HEK293 (cell line): Measurements from ENCODE around the gene SMPD3.

Experiments
- CTCF ChIA-PET: fragments of 350-600 bp; formaldehyde crosslinking; extraction: SDS; loops from one replicate; lab custom pipeline; 2021; ENCODE audit warnings: antibody characterized with exemption; lab: Yijun Ruan, JAX
- POLR2A ChIA-PET: fragments of 300-600 bp; formaldehyde crosslinking; extraction: SDS; loops from one replicate; lab custom pipeline; 2020; ENCODE audit warnings: antibody characterized with exemption, inconsistent platforms; lab: Yijun Ruan, JAX
- H3K27ac ChIP-seq: fragments of 200-500 bp; sonication (Bioruptor generic); 2 replicates; pipeline ENCODE4 v1.5.1; 2014; ENCODE audit warnings: low read depth, low read length, control low read depth, inconsistent platforms; ENCODE audit errors: extremely low read depth
- H3K36me3 ChIP-seq, 2 experiments: fragments of 200-500 bp in 1 of 2; sonication (Bioruptor generic) in 1 of 2; 1 replicate in 1 of 2; 2 replicates in 1 of 2; pipeline ENCODE4 v1.5.1; 2014 to 2017; ENCODE audit warnings: inconsistent platforms in 2 of 2, low read length in 2 of 2; ENCODE audit not compliant: control insufficient read depth in 2 of 2, insufficient read depth in 1 of 2
- H3K4me1 ChIP-seq: fragments of 200-500 bp; sonication (Bioruptor generic); 2 replicates; pipeline ENCODE4 v1.5.1; 2014; ENCODE audit warnings: mild to moderate bottlenecking, low read length, inconsistent platforms; ENCODE audit not compliant: control insufficient read depth, insufficient read depth
- H3K4me3 ChIP-seq: 2 replicates; pipeline ENCODE4 v1.5.1; 2011; ENCODE audit warnings: low read depth, mild to moderate bottlenecking, control low read depth, low read length, moderate library complexity
- H3K9me3 ChIP-seq: fragments of 200-500 bp; sonication (Bioruptor generic); 2 replicates; pipeline ENCODE4 v1.5.1; 2014; ENCODE audit warnings: low read depth, low read length, inconsistent platforms; ENCODE audit not compliant: control insufficient read depth, insufficient read depth
- GLI2 ChIP-seq: fragments of 450-650 bp; formaldehyde crosslinking; IDR thresholded peaks from 2 replicates; pipeline ENCODE4; 2017; ENCODE audit warnings: missing biosample characterization, missing genetic modification characterization, low read depth, borderline replicate concordance
- HOXC10 ChIP-seq: sonication (generic); formaldehyde crosslinking; IDR thresholded peaks from 2 replicates; pipeline ENCODE4 v1.8.1; 2023; ENCODE audit warnings: mild to moderate bottlenecking, missing genetic modification reagents
- PRDM1 ChIP-seq: fragments of 450-650 bp; formaldehyde crosslinking; IDR thresholded peaks from 2 replicates; pipeline ENCODE4; 2016; ENCODE audit warnings: missing biosample characterization, missing genetic modification characterization
- REPIN1 ChIP-seq: fragments of 450-650 bp; formaldehyde crosslinking; IDR thresholded peaks from 2 replicates; pipeline ENCODE4 v1.5.1; 2017; ENCODE audit warnings: missing biosample characterization, missing genetic modification characterization, low read depth
- SALL2 ChIP-seq: fragments of 450-650 bp; formaldehyde crosslinking; IDR thresholded peaks from 2 replicates; pipeline ENCODE4 v1.5.0; 2017; ENCODE audit warnings: missing biosample characterization, mild to moderate bottlenecking, missing genetic modification characterization, borderline replicate concordance
- SP3 ChIP-seq: fragments of 450-650 bp; formaldehyde crosslinking; IDR thresholded peaks from 2 replicates; pipeline ENCODE4 v1.5.1; 2016; ENCODE audit warnings: missing biosample characterization, missing genetic modification characterization
- TRIM28 ChIP-seq: IDR thresholded peaks from 2 replicates; pipeline ENCODE4 v1.6.1; 2011; ENCODE audit warnings: low read length, control low read depth, borderline replicate concordance
- WT1 ChIP-seq: fragments of 450-650 bp; formaldehyde crosslinking; IDR thresholded peaks from 2 replicates; pipeline ENCODE4 v1.5.1; 2016; ENCODE audit warnings: missing biosample characterization, missing genetic modification characterization
- ZBTB20 ChIP-seq: fragments of 450-650 bp; formaldehyde crosslinking; IDR thresholded peaks from 2 replicates; pipeline ENCODE4 v1.5.1; 2016; ENCODE audit warnings: missing biosample characterization, missing genetic modification characterization
- ZBTB7A ChIP-seq: fragments of 450-650 bp; formaldehyde crosslinking; IDR thresholded peaks from 2 replicates; pipeline ENCODE4 v1.5.1; 2016; ENCODE audit warnings: low read depth, missing biosample characterization, missing genetic modification characterization
- ZNF155 ChIP-seq: fragments of 450-650 bp; formaldehyde crosslinking; IDR thresholded peaks from 2 replicates; pipeline ENCODE4 v1.5.1; 2016; ENCODE audit warnings: missing biosample characterization, missing genetic modification characterization
- ZNF221 ChIP-seq: fragments of 450-650 bp; formaldehyde crosslinking; IDR thresholded peaks from 2 replicates; pipeline ENCODE4 v1.5.1; 2017; ENCODE audit warnings: missing biosample characterization, missing genetic modification characterization, borderline replicate concordance
- ZNF24 ChIP-seq: fragments of 450-650 bp; formaldehyde crosslinking; IDR thresholded peaks from 2 replicates; pipeline ENCODE4 v1.5.1; 2016; ENCODE audit warnings: missing biosample characterization, missing genetic modification characterization
- ZNF366 ChIP-seq: fragments of 450-650 bp; formaldehyde crosslinking; conservative IDR thresholded peaks from 2 replicates; pipeline ENCODE4 v1.5.1; 2016; ENCODE audit warnings: missing biosample characterization, missing genetic modification characterization
- ZNF423 ChIP-seq: fragments of 450-650 bp; formaldehyde crosslinking; IDR thresholded peaks from 2 replicates; pipeline ENCODE4 v1.5.1; 2016; ENCODE audit warnings: missing biosample characterization, missing genetic modification characterization
- ZNF510 ChIP-seq: fragments of 450-650 bp; formaldehyde crosslinking; IDR thresholded peaks from 2 replicates; pipeline ENCODE4 v1.5.1; 2018; ENCODE audit warnings: mild to moderate bottlenecking, missing genetic modification characterization, missing biosample characterization; ENCODE audit not compliant: insufficient replicate concordance
- ZNF561 ChIP-seq: fragments of 450-650 bp; IDR thresholded peaks from 2 replicates; pipeline ENCODE4 v1.5.1; 2018; ENCODE audit warnings: missing biosample characterization, missing genetic modification characterization, borderline replicate concordance
- ZNF670 ChIP-seq: fragments of 450-650 bp; formaldehyde crosslinking; IDR thresholded peaks from 2 replicates; pipeline ENCODE4 v1.5.1; 2016; ENCODE audit warnings: missing biosample characterization, missing genetic modification characterization, low read depth
- ZNF677 ChIP-seq: fragments of 450-650 bp; IDR thresholded peaks from 2 replicates; pipeline ENCODE4 v1.5.0; 2018; ENCODE audit warnings: missing biosample characterization, mild to moderate bottlenecking, missing genetic modification characterization, moderate library complexity
- ZNF785 ChIP-seq: fragments of 450-650 bp; formaldehyde crosslinking; IDR thresholded peaks from 2 replicates; pipeline ENCODE4 v1.5.1; 2016; ENCODE audit warnings: missing biosample characterization, missing genetic modification characterization
- TF ChIP-seq, protein P1 (sequence below): fragments of 450-650 bp; formaldehyde crosslinking; IDR thresholded peaks from 2 replicates; pipeline ENCODE4 v1.5.1; 2016; ENCODE audit warnings: missing biosample characterization, missing genetic modification characterization
- TF ChIP-seq, protein P2 (sequence below): fragments of 450-650 bp; formaldehyde crosslinking; IDR thresholded peaks from 2 replicates; pipeline ENCODE4 v1.5.1; 2016; ENCODE audit warnings: missing biosample characterization, missing genetic modification characterization
- TF ChIP-seq, protein P3 (sequence below): fragments of 450-650 bp; formaldehyde crosslinking; IDR thresholded peaks from 2 replicates; pipeline ENCODE4 v1.5.1; 2017; ENCODE audit warnings: missing biosample characterization, missing genetic modification characterization
- TF ChIP-seq, protein P4 (sequence below): fragments of 450-650 bp; formaldehyde crosslinking; IDR thresholded peaks from 2 replicates; pipeline ENCODE4 v1.5.1; 2017; ENCODE audit warnings: missing biosample characterization, mild to moderate bottlenecking, missing genetic modification characterization, moderate library complexity
- TF ChIP-seq, protein P5 (sequence below): fragments of 450-650 bp; formaldehyde crosslinking; IDR thresholded peaks from 2 replicates; pipeline ENCODE4 v1.5.1; 2017; ENCODE audit warnings: missing biosample characterization, missing genetic modification characterization
- TF ChIP-seq, protein P6 (sequence below): fragments of 450-650 bp; formaldehyde crosslinking; IDR thresholded peaks from 2 replicates; pipeline ENCODE4 v1.5.1; 2017; ENCODE audit warnings: missing biosample characterization, missing genetic modification characterization

SMPD3 gene

DNA sequence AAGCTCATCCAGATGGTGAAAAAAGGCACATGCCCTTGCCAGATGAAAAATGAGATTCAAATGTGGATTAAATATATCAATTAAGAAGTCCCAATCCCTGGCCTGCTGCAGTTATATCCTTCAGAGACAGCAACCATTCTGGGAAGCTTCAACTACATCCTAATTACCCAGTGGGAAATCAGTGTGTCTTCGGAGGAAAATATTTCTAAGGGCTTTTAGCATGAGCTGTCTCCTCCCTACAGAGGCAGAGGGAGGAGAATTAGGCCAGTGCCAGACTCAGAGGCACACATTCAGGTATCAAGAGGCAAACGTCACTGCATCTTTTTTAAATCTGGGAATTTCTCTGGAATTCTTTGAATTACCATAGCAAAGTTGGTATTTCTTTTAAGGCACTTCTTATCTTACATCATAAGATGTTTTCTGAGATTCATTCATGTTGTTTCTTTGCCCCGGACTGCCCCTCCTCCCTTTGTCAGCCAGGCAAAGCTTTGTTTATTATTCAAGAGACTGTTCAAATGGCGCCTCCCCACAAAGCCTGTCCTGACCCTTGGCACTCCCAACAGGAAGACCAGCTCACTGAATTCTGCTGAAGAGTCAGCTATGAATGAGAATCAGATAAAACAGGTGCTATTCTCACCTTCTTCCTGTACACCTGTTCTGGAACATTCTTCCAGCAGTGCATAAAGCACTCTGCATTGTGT, 38.3 kb upstream of the SMPD3 start:
- no peak overlapping the region for H3K4me3 ChIP-seq
- no peak overlapping the region for H3K27ac ChIP-seq
- TF ChIP-seq, protein P1, sequence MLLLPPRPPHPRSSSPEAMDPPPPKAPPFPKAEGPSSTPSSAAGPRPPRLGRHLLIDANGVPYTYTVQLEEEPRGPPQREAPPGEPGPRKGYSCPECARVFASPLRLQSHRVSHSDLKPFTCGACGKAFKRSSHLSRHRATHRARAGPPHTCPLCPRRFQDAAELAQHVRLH (tag by site-specific recombination): no peak
- TF ChIP-seq ZBTB20: no peak
- no peak for TF ChIP-seq ZBTB7A (tag by site-specific recombination)
- peak; percentile 74 for TF ChIP-seq WT1
- TF ChIP-seq GLI2 (tag by site-specific recombination): no peak
- no peak for TF ChIP-seq ZNF561 (tag by site-specific recombination)
- TF ChIP-seq, protein P2, sequence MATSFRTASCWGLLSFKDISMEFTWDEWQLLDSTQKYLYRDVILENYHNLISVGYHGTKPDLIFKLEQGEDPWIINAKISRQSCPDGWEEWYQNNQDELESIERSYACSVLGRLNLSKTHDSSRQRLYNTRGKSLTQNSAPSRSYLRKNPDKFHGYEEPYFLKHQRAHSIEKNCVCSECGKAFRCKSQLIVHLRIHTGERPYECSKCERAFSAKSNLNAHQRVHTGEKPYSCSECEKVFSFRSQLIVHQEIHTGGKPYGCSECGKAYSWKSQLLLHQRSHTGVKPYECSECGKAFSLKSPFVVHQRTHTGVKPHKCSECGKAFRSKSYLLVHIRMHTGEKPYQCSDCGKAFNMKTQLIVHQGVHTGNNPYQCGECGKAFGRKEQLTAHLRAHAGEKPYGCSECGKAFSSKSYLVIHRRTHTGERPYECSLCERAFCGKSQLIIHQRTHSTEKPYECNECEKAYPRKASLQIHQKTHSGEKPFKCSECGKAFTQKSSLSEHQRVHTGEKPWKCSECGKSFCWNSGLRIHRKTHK (tag by site-specific recombination): no peak
- H3K9me3 ChIP-seq: no peaks in the 10 kb centered on the region
- ChIA-PET POLR2A (interaction anchor here (0.8 kb wide), 1 partner anchor 27 kb away, joined by 3 read pairs; no protein-coding TSS in a partner anchor), CTCF (interaction anchor here (0.8 to 1.7 kb wide), 4 partner anchors 18 to 34 kb away, joined by 3 to 6 read pairs (median 4); no protein-coding TSS in a partner anchor)
- H3K4me1 ChIP-seq: no peaks in the 10 kb centered on the region
- H3K36me3 ChIP-seq: no peaks in the 10 kb centered on the region

DNA sequence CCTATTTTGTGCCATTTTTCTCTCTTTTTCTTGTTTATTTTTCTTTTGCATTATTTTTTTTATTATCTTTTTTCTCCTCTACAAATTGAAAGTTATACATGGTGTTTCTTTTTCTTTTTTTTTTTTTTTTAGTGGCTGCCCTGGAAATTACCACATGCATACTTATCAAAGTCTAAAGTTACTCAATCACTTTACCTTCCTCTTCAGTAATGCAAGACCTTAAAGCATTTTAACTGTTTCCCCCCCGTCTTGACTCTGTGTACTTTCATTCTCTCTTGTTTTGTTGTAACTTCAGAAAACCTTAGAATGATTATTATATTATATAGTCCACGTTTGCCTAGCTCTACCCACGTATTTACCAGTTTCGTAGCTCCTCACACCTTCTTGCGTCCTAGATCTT, 33.3 kb upstream of the SMPD3 start:
- H3K27ac ChIP-seq: no peak overlapping the region
- H3K4me3 ChIP-seq: no peak overlapping the region
- POLR2A ChIA-PET: no interaction called here
- no peaks in the 10 kb centered on the region for H3K36me3 ChIP-seq
- CTCF ChIA-PET: interaction anchor here (0.6 to 1.0 kb wide), 3 partner anchors 29 to 146 kb away, joined by 3 read pairs; no protein-coding TSS in a partner anchor
- TF ChIP-seq, protein P3, sequence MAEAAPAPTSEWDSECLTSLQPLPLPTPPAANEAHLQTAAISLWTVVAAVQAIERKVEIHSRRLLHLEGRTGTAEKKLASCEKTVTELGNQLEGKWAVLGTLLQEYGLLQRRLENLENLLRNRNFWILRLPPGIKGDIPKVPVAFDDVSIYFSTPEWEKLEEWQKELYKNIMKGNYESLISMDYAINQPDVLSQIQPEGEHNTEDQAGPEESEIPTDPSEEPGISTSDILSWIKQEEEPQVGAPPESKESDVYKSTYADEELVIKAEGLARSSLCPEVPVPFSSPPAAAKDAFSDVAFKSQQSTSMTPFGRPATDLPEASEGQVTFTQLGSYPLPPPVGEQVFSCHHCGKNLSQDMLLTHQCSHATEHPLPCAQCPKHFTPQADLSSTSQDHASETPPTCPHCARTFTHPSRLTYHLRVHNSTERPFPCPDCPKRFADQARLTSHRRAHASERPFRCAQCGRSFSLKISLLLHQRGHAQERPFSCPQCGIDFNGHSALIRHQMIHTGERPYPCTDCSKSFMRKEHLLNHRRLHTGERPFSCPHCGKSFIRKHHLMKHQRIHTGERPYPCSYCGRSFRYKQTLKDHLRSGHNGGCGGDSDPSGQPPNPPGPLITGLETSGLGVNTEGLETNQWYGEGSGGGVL: no peak
- TF ChIP-seq, protein P4, sequence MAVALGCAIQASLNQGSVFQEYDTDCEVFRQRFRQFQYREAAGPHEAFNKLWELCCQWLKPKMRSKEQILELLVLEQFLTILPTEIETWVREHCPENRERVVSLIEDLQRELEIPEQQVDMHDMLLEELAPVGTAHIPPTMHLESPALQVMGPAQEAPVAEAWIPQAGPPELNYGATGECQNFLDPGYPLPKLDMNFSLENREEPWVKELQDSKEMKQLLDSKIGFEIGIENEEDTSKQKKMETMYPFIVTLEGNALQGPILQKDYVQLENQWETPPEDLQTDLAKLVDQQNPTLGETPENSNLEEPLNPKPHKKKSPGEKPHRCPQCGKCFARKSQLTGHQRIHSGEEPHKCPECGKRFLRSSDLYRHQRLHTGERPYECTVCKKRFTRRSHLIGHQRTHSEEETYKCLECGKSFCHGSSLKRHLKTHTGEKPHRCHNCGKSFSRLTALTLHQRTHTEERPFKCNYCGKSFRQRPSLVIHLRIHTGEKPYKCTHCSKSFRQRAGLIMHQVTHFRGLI (tag by site-specific recombination): no peak
- no peak for TF ChIP-seq ZNF510
- no peak for TF ChIP-seq ZNF221 (tag by site-specific recombination)
- TF ChIP-seq, protein P5, sequence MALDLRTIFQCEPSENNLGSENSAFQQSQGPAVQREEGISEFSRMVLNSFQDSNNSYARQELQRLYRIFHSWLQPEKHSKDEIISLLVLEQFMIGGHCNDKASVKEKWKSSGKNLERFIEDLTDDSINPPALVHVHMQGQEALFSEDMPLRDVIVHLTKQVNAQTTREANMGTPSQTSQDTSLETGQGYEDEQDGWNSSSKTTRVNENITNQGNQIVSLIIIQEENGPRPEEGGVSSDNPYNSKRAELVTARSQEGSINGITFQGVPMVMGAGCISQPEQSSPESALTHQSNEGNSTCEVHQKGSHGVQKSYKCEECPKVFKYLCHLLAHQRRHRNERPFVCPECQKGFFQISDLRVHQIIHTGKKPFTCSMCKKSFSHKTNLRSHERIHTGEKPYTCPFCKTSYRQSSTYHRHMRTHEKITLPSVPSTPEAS (tag by site-specific recombination): no peak
- no peak for TF ChIP-seq ZNF670 (tag by site-specific recombination)
- no peak for TF ChIP-seq ZNF677
- no peak for TF ChIP-seq HOXC10
- TF ChIP-seq ZNF785 (tag by site-specific recombination): no peak
- no peak for TF ChIP-seq PRDM1
- TF ChIP-seq, protein P6, sequence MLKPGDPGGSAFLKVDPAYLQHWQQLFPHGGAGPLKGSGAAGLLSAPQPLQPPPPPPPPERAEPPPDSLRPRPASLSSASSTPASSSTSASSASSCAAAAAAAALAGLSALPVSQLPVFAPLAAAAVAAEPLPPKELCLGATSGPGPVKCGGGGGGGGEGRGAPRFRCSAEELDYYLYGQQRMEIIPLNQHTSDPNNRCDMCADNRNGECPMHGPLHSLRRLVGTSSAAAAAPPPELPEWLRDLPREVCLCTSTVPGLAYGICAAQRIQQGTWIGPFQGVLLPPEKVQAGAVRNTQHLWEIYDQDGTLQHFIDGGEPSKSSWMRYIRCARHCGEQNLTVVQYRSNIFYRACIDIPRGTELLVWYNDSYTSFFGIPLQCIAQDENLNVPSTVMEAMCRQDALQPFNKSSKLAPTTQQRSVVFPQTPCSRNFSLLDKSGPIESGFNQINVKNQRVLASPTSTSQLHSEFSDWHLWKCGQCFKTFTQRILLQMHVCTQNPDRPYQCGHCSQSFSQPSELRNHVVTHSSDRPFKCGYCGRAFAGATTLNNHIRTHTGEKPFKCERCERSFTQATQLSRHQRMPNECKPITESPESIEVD (tag by site-specific recombination): no peak
- no peak for TF ChIP-seq REPIN1
- TF ChIP-seq WT1: no peak
- TF ChIP-seq SALL2 (tag by site-specific recombination): no peak
- TF ChIP-seq ZNF366: no peak
- TF ChIP-seq TRIM28: no peak
- no peak for TF ChIP-seq ZNF423 (tag by site-specific recombination)
- no peak for TF ChIP-seq SP3 (tag by site-specific recombination)
- TF ChIP-seq ZNF24 (tag by site-specific recombination): no peak
- no peak for TF ChIP-seq ZNF155
- no peaks in the 10 kb centered on the region for H3K4me1 ChIP-seq
- no peaks in the 10 kb centered on the region for H3K9me3 ChIP-seq
